Neural progenitor cell (in vitro differentiated cells): ENCODE measurements around the gene TNRC6C. TPM values are rescaled to one million over a fixed set of nuclear protein-coding genes. Genes with fewer than 3 reads are reported as not detected.

Source experiments
- DNase-seq: peaks from one replicate; pipeline ENCODE4 v3.0.0-alpha.2; 2016; ENCODE audit warnings: low spot score
- H2AFZ ChIP-seq: fragments of 200-600 bp; sonication (generic); replicated peaks from 2 replicates; pipeline ENCODE4 v1.6.1; 2016; ENCODE audit warnings: antibody characterized with exemption
- H3F3A ChIP-seq: fragments of 200-600 bp; sonication (generic); 2 replicates; pipeline ENCODE4 v1.6.1; 2016; ENCODE audit warnings: antibody characterized with exemption, low read depth
- H3K27ac ChIP-seq: fragments of 200-600 bp; sonication (generic); 2 replicates; pipeline ENCODE4 v1.5.1; 2016; ENCODE audit warnings: mild to moderate bottlenecking
- H3K27me3 ChIP-seq: fragments of 200-600 bp; sonication (generic); 2 replicates; pipeline ENCODE4 v1.6.1; 2016; ENCODE audit warnings: mild to moderate bottlenecking, moderate library complexity
- H3K36me3 ChIP-seq: fragments of 200-600 bp; sonication (generic); 2 replicates; pipeline ENCODE4 v1.5.1; 2016
- H3K4me1 ChIP-seq: fragments of 200-600 bp; sonication (generic); 2 replicates; pipeline ENCODE4 v1.6.1; 2016; ENCODE audit warnings: mixed run types
- H3K4me2 ChIP-seq: fragments of 200-600 bp; sonication (generic); 2 replicates; pipeline ENCODE4 v1.6.1; 2016
- H3K4me3 ChIP-seq: fragments of 200-600 bp; sonication (generic); 2 replicates; pipeline ENCODE4 v1.5.1; 2016
- H3K79me2 ChIP-seq: fragments of 200-600 bp; sonication (generic); 2 replicates; pipeline ENCODE4 v1.6.1; 2016; ENCODE audit warnings: low read depth
- H3K9ac ChIP-seq: fragments of 200-600 bp; sonication (generic); 2 replicates; pipeline ENCODE4 v1.6.1; 2016
- H3K9me3 ChIP-seq: fragments of 200-600 bp; sonication (generic); 2 replicates; pipeline ENCODE4 v1.5.1; 2016; ENCODE audit warnings: low read depth
- H4K20me1 ChIP-seq: fragments of 200-600 bp; sonication (generic); 2 replicates; pipeline ENCODE4 v1.6.1; 2016; ENCODE audit warnings: low read depth
- H3K27ac Mint-ChIP-seq: 3 replicates; pipeline ENCODE4 v1.8.0; 2021; ENCODE audit warnings: mixed read lengths
- H3K27me3 Mint-ChIP-seq: 2 replicates; pipeline ENCODE4 v1.8.0; 2022; ENCODE audit warnings: low read depth, mild to moderate bottlenecking, inconsistent platforms, moderate library complexity, mixed read lengths; ENCODE audit not compliant: insufficient read depth
- H3K36me3 Mint-ChIP-seq: 3 replicates; pipeline ENCODE4 v1.8.0; 2021; ENCODE audit warnings: mixed read lengths
- H3K4me1 Mint-ChIP-seq: 3 replicates; pipeline ENCODE4 v1.8.0; 2021; ENCODE audit warnings: mixed read lengths
- H3K4me3 Mint-ChIP-seq: 3 replicates; pipeline ENCODE4 v1.8.0; 2021; ENCODE audit warnings: mild to moderate bottlenecking, moderate library complexity, mixed read lengths
- H3K9me3 Mint-ChIP-seq: 3 replicates; pipeline ENCODE4 v1.8.0; 2020; ENCODE audit warnings: mixed read lengths
- EZH2 ChIP-seq: fragments of 200-600 bp; sonication (generic); IDR thresholded peaks from 2 replicates; pipeline ENCODE4 v1.6.1; 2017; ENCODE audit warnings: antibody characterized with exemption, mild to moderate bottlenecking, moderate library complexity
- EZH2phosphoT487 ChIP-seq: fragments of 200-600 bp; sonication (generic); IDR thresholded peaks from 2 replicates; pipeline ENCODE4 v1.6.1; 2017; ENCODE audit warnings: antibody characterized with exemption
- total RNA-seq: library from RNA; depleted of rRNA; stranded (reverse); fragments of >200 nt; gene quantifications from 2 replicates; pipeline ENCODE4 v1.2.3, GENCODE V29; 2015; ENCODE audit warnings: low replicate concordance
- TF ChIP-seq, protein P1 (sequence below): fragments of 200-600 bp; sonication (generic); IDR thresholded peaks from 2 replicates; pipeline ENCODE4 v1.5.1; 2017; ENCODE audit warnings: antibody characterized with exemption, mild to moderate bottlenecking

The TNRC6C gene
- total RNA-seq, 1 donor from 2014 or later: 14.9 TPM

DNA sequence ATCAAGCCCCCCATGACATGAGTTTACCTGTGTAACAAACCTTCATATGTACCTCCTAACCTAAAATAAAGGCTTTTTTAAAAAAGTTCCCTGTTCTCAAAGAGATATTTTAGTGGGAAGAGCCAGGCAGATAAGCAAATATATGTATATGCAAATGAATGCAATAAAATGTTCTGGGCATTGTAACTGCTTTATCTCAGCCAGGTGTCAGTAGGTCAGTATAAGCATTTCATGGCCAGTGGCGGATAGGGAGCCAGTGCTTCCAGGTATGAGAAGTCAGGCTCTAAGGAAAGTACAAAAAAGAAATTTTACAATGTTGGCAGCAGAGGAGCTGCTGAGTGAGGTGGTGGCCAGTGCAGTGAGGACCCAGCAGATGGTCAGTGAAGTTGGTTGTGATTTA is 53.9 kb downstream of the TNRC6C start:
- no peak overlapping the region for H3K27ac ChIP-seq
- H3K4me3 Mint-ChIP-seq: no peak overlapping the region
- TF ChIP-seq, protein P1, sequence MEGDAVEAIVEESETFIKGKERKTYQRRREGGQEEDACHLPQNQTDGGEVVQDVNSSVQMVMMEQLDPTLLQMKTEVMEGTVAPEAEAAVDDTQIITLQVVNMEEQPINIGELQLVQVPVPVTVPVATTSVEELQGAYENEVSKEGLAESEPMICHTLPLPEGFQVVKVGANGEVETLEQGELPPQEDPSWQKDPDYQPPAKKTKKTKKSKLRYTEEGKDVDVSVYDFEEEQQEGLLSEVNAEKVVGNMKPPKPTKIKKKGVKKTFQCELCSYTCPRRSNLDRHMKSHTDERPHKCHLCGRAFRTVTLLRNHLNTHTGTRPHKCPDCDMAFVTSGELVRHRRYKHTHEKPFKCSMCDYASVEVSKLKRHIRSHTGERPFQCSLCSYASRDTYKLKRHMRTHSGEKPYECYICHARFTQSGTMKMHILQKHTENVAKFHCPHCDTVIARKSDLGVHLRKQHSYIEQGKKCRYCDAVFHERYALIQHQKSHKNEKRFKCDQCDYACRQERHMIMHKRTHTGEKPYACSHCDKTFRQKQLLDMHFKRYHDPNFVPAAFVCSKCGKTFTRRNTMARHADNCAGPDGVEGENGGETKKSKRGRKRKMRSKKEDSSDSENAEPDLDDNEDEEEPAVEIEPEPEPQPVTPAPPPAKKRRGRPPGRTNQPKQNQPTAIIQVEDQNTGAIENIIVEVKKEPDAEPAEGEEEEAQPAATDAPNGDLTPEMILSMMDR: no peak
- TF ChIP-seq EZH2 (no peak), EZH2phosphoT487 (no peak)
- H3K27ac Mint-ChIP-seq: no peak overlapping the region
- no peaks in the 10 kb centered on the region for H3K27me3 Mint-ChIP-seq
- peaks cover 11% of the 10 kb centered on the region for H4K20me1 ChIP-seq
- H3K4me1 Mint-ChIP-seq: peaks cover 8% of the 10 kb centered on the region
- H3K4me1 ChIP-seq: no peaks in the 10 kb centered on the region
- H3F3A ChIP-seq: peaks cover 7% of the 10 kb centered on the region
- H3K36me3 Mint-ChIP-seq: peaks cover 9% of the 10 kb centered on the region
- H3K4me2 ChIP-seq: no peak overlapping the region
- no peaks in the 10 kb centered on the region for H3K36me3 ChIP-seq
- H3K9me3 Mint-ChIP-seq: no peaks in the 10 kb centered on the region
- H3K4me3 ChIP-seq: no peak overlapping the region
- no peak overlapping the region for H3K9ac ChIP-seq
- no peaks in the 10 kb centered on the region for H3K9me3 ChIP-seq
- no peak for DNase-seq
- no peaks in the 10 kb centered on the region for H3K27me3 ChIP-seq
- no peaks in the 10 kb centered on the region for H3K79me2 ChIP-seq
- H2AFZ ChIP-seq: no peak overlapping the region

DNA sequence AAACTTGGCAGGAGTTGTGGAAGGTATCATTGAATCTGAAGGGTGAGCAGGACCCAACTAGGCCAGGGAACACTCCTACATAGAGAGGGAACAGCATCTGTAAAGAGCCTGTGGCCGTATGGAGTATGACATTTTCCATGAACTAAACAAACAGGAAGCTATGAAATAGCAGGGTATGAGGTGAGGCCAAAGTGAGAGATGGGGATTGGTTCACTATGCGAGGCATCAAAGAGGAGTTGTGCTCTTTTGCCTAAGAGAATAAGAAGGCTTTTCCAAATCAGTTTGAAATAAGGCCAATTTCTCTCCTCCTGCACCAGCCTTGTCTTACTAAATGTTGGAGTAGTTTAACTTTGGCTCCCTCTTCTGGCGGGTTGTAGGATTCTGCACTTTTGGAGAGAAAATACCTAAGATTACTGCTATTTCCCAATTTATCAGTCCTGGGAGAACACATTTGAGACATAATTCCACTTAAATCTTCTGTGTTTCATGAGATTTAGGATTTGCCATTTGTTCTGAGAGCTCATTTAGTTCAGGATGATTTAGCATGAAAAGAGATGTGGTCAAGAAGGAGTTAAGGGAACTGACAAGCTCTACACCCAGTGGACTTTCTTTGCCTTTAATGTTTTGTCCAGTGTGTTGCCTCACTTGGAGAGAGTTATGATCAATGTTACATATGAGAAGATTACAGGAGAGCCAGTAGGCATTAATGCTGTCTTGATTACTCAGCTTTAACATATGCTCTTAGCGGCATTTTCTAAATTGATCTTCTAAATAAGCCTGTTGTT is 55.4 kb downstream of the TNRC6C start:
- Histone ChIP-seq H3K4me3 (no peak overlapping the region), H3K9ac (no peak overlapping the region), H2AFZ (no peak overlapping the region), H3K27ac (no peak overlapping the region), H3K4me1 (no peaks in the 10 kb centered on the region), H3K4me2 (no peak overlapping the region), H3K27me3 (no peaks in the 10 kb centered on the region), H3F3A (peaks cover 12% of the 10 kb centered on the region), H3K9me3 (no peaks in the 10 kb centered on the region), H3K79me2 (no peaks in the 10 kb centered on the region), H3K36me3 (no peaks in the 10 kb centered on the region), H4K20me1 (peaks cover 19% of the 10 kb centered on the region)
- H3K9me3 Mint-ChIP-seq: no peaks in the 10 kb centered on the region
- no peak overlapping the region for H3K27ac Mint-ChIP-seq
- H3K36me3 Mint-ChIP-seq: peaks cover 3% of the 10 kb centered on the region
- peak; percentile 75 for DNase-seq
- TF ChIP-seq EZH2: no peak
- TF ChIP-seq, protein P1: peak; percentile 96
- peaks cover under 1% of the 10 kb centered on the region for H3K4me1 Mint-ChIP-seq
- H3K4me3 Mint-ChIP-seq: no peak overlapping the region
- H3K27me3 Mint-ChIP-seq: no peaks in the 10 kb centered on the region

GRCh38 chr17:78014646-78015045 is 56.1 kb downstream of the TNRC6C start:
- no peak overlapping the region for H3K4me2 ChIP-seq
- no peaks in the 10 kb centered on the region for H3K9me3 Mint-ChIP-seq
- no peaks in the 10 kb centered on the region for H3K9me3 ChIP-seq
- no peaks in the 10 kb centered on the region for H3K36me3 Mint-ChIP-seq
- no peaks in the 10 kb centered on the region for H3K27me3 ChIP-seq
- no peaks in the 10 kb centered on the region for H3K4me1 Mint-ChIP-seq
- no peaks in the 10 kb centered on the region for H3K4me1 ChIP-seq
- no peak overlapping the region for H3K4me3 Mint-ChIP-seq
- H3K36me3 ChIP-seq: no peaks in the 10 kb centered on the region
- H3K4me3 ChIP-seq: no peak overlapping the region
- peaks cover 22% of the 10 kb centered on the region for H4K20me1 ChIP-seq
- H3K79me2 ChIP-seq: peaks cover under 1% of the 10 kb centered on the region
- TF ChIP-seq EZH2: no peak
- TF ChIP-seq, protein P1: no peak
- no peak for TF ChIP-seq EZH2phosphoT487
- H3K27ac ChIP-seq: no peak overlapping the region
- H3K9ac ChIP-seq: no peak overlapping the region
- no peak overlapping the region for H2AFZ ChIP-seq
- H3F3A ChIP-seq: peaks cover 13% of the 10 kb centered on the region
- DNase-seq: no peak
- no peak overlapping the region for H3K27ac Mint-ChIP-seq
- no peaks in the 10 kb centered on the region for H3K27me3 Mint-ChIP-seq
